ENCODE data around the gene GHITM.

Gene GHITM

GRCh38 chr10:84194424-84195043 is 55.2 kb downstream of the GHITM start, which contains the start of gene CDHR1:
Gene CDHR1, plus strand, starts transcription at chr10:84194537. Its CDS starts 224 bp downstream, at chr10:84194761.
- no peak within 1 kb of the TSS for H3K27ac Mint-ChIP-seq
- no peaks in the 10 kb centered on the region for H3K9me3 Mint-ChIP-seq
- peak within 1 kb of the TSS; percentile 70 for H3K4me3 Mint-ChIP-seq
- H3K27me3 Mint-ChIP-seq, result peaks cover 17% of the 10 kb centered on the region
- ATAC-seq (ENCODE audit: low read depth) (peak; percentile 82), DNase-seq (ENCODE audit: low spot score in 2 of 2) (peak in 1 of 2 donors; percentile 34)
- peaks cover 3% of the 10 kb centered on the region for H3K4me1 Mint-ChIP-seq
- H3K36me3 Mint-ChIP-seq, result no peaks in the 10 kb centered on the region

GRCh38 chr10:84195044-84195830 is 55.9 kb downstream of the GHITM start:
- DNase-seq (ENCODE audit: low spot score in 2 of 2), result no peak
- peak overlapping the region; percentile 70 for H3K4me3 Mint-ChIP-seq
- H3K27me3 Mint-ChIP-seq, result peaks cover 19% of the 10 kb centered on the region
- no peak overlapping the region for H3K27ac Mint-ChIP-seq
- H3K9me3 Mint-ChIP-seq, result no peaks in the 10 kb centered on the region
- no peak for ATAC-seq (ENCODE audit: low read depth)
- peaks cover 3% of the 10 kb centered on the region for H3K4me1 Mint-ChIP-seq
- no peaks in the 10 kb centered on the region for H3K36me3 Mint-ChIP-seq

GRCh38 chr10:84196083-84196482 is 56.8 kb downstream of the GHITM start:
- Mint-ChIP-seq H3K4me1 (peaks cover 3% of the 10 kb centered on the region), H3K9me3 (no peaks in the 10 kb centered on the region), H3K36me3 (no peaks in the 10 kb centered on the region), H3K4me3 (no peak overlapping the region), H3K27me3 (peaks cover 20% of the 10 kb centered on the region), H3K27ac (no peak overlapping the region)
- ATAC-seq (ENCODE audit: low read depth), result peak; percentile 23
- no peak for DNase-seq (ENCODE audit: low spot score in 2 of 2)

- no peaks in the 10 kb centered on the region for H3K36me3 Mint-ChIP-seq
- ATAC-seq (ENCODE audit: low read depth) (no peak), DNase-seq (ENCODE audit: low spot score in 2 of 2) (no peak)
- H3K27me3 Mint-ChIP-seq, result peaks cover 14% of the 10 kb centered on the region
- no peak overlapping the region for H3K27ac Mint-ChIP-seq
- H3K4me3 Mint-ChIP-seq, result no peak overlapping the region
- H3K9me3 Mint-ChIP-seq, result no peaks in the 10 kb centered on the region
- no peaks in the 10 kb centered on the region for H3K4me1 Mint-ChIP-seq
Observed at GRCh38 chr10:84196941-84197340, 57.6 kb downstream of the GHITM start.

- no peak overlapping the region for H3K4me3 Mint-ChIP-seq
- no peaks in the 10 kb centered on the region for H3K36me3 Mint-ChIP-seq
- ATAC-seq (ENCODE audit: low read depth) (no peak), DNase-seq (ENCODE audit: low spot score in 2 of 2) (no peak)
- peaks cover 14% of the 10 kb centered on the region for H3K27me3 Mint-ChIP-seq
- H3K27ac Mint-ChIP-seq, result no peak overlapping the region
- no peaks in the 10 kb centered on the region for H3K9me3 Mint-ChIP-seq
- H3K4me1 Mint-ChIP-seq, result no peaks in the 10 kb centered on the region
Observed at GRCh38 chr10:84197643-84198042, 58.3 kb downstream of the GHITM start.

- no peak for DNase-seq (ENCODE audit: low spot score in 2 of 2)
- Mint-ChIP-seq H3K4me1 (no peaks in the 10 kb centered on the region), H3K27me3 (peaks cover 12% of the 10 kb centered on the region), H3K4me3 (no peak overlapping the region), H3K9me3 (no peaks in the 10 kb centered on the region), H3K27ac (no peak overlapping the region), H3K36me3 (no peaks in the 10 kb centered on the region)
- ATAC-seq (ENCODE audit: low read depth), result no peak
Observed at GRCh38 chr10:84198206-84198915, 59.1 kb downstream of the GHITM start.

- Mint-ChIP-seq H3K27ac (no peak overlapping the region), H3K36me3 (no peaks in the 10 kb centered on the region), H3K4me3 (no peak overlapping the region)
Observed at GRCh38 chr10:84200537-84201243, 61.4 kb downstream of the GHITM start.

GRCh38 chr10:84201244-84201606 is 61.9 kb downstream of the GHITM start:
- no peak for DNase-seq (ENCODE audit: low spot score in 2 of 2)
- Mint-ChIP-seq H3K27ac (no peak overlapping the region), H3K4me1 (peaks cover 4% of the 10 kb centered on the region), H3K9me3 (no peaks in the 10 kb centered on the region), H3K27me3 (peaks cover 9% of the 10 kb centered on the region), H3K36me3 (no peaks in the 10 kb centered on the region), H3K4me3 (no peak overlapping the region)
- ATAC-seq (ENCODE audit: low read depth), result no peak

More at GRCh38 chr10:84200537-84201243, 61.4 kb downstream of the GHITM start:
- H3K4me1 Mint-ChIP-seq, result peaks cover 4% of the 10 kb centered on the region
- ATAC-seq (ENCODE audit: low read depth), result no peak
- no peak for DNase-seq (ENCODE audit: low spot score in 2 of 2)
- H3K9me3 Mint-ChIP-seq, result no peaks in the 10 kb centered on the region
- peaks cover 11% of the 10 kb centered on the region for H3K27me3 Mint-ChIP-seq

- DNase-seq (ENCODE audit: low spot score in 2 of 2), result no peak
Observed at GRCh38 chr10:84201682-84202081, 62.4 kb downstream of the GHITM start.

GRCh38 chr10:84202349-84202748 is 63.0 kb downstream of the GHITM start:
- no peak overlapping the region for H3K4me3 Mint-ChIP-seq
- H3K9me3 Mint-ChIP-seq, result no peaks in the 10 kb centered on the region
- no peak for ATAC-seq (ENCODE audit: low read depth)

More at GRCh38 chr10:84201682-84202081, 62.4 kb downstream of the GHITM start:
- Mint-ChIP-seq H3K36me3 (no peaks in the 10 kb centered on the region), H3K4me3 (no peak overlapping the region), H3K27ac (no peak overlapping the region), H3K27me3 (peaks cover 10% of the 10 kb centered on the region), H3K4me1 (peaks cover 4% of the 10 kb centered on the region), H3K9me3 (no peaks in the 10 kb centered on the region)
- ATAC-seq (ENCODE audit: low read depth), result no peak

More at GRCh38 chr10:84202349-84202748, 63.0 kb downstream of the GHITM start:
- Mint-ChIP-seq H3K27me3 (peaks cover 17% of the 10 kb centered on the region), H3K36me3 (no peaks in the 10 kb centered on the region), H3K4me1 (peaks cover 4% of the 10 kb centered on the region), H3K27ac (no peak overlapping the region)
- DNase-seq (ENCODE audit: low spot score in 2 of 2), result no peak
